ENCODE data around the gene SAG. TPM values are rescaled to one million over a fixed set of nuclear protein-coding genes. Genes with fewer than 3 reads are reported as not detected.
"Not testable (repeated sequence)": the region's sequence is repeated elsewhere in the genome, so short reads cannot be mapped to it uniquely, and the experiment has no call there.

The SAG gene
- total RNA-seq, 2 experiments from 2014 or later, result not detected

GRCh38 chr2:233320470-233320869 lies 12.9 kb downstream of the SAG start:
- Mint-ChIP-seq H3K27ac (no peak overlapping the region), H3K9me3 (no peaks in the 10 kb centered on the region), H3K4me1 (peaks cover 18% of the 10 kb centered on the region), H3K4me3 (no peak overlapping the region), H3K27me3 (peaks cover 12% of the 10 kb centered on the region), H3K36me3 (ENCODE audit: low read depth) (no peaks in the 10 kb centered on the region)
- ChIA-PET POLR2A (no interaction called here), CTCF (interaction anchor here (1.2 to 2.0 kb wide), 3 partner anchors 11 to 123 kb away, joined by 4 to 7 read pairs (median 5); no protein-coding TSS in a partner anchor)
- DNase-seq, result no peak

GRCh38 chr2:233321166-233321565 lies 13.6 kb downstream of the SAG start:
- Mint-ChIP-seq H3K4me1 (peaks cover 18% of the 10 kb centered on the region), H3K4me3 (no peak overlapping the region), H3K36me3 (ENCODE audit: low read depth) (no peaks in the 10 kb centered on the region), H3K27ac (no peak overlapping the region), H3K27me3 (peaks cover 12% of the 10 kb centered on the region), H3K9me3 (no peaks in the 10 kb centered on the region)
- CTCF ChIA-PET, result interaction anchor here (1.2 to 2.0 kb wide), 4 partner anchors 12 to 122 kb away, joined by 4 to 8 read pairs (median 6); partner anchors contain the start of gene DGKD
- DNase-seq, result no peak
- POLR2A ChIA-PET, result no interaction called here

GRCh38 chr2:233323851-233324250 lies 16.2 kb downstream of the SAG start:
- Mint-ChIP-seq H3K4me1 (peaks cover 18% of the 10 kb centered on the region), H3K4me3 (no peak overlapping the region), H3K27ac (no peak overlapping the region), H3K36me3 (ENCODE audit: low read depth) (no peaks in the 10 kb centered on the region), H3K27me3 (peaks cover 6% of the 10 kb centered on the region), H3K9me3 (no peaks in the 10 kb centered on the region)
- CTCF ChIA-PET, result interaction anchor here (0.7 to 1.5 kb wide), 3 partner anchors 14 to 1637 kb away, joined by 3 to 4 read pairs (median 3); no protein-coding TSS in a partner anchor
- POLR2A ChIA-PET, result no interaction called here
- DNase-seq, result no peak

- DNase-seq, result no peak
- POLR2A ChIA-PET, result no interaction called here
- Mint-ChIP-seq H3K9me3 (no peaks in the 10 kb centered on the region), H3K4me3 (no peak overlapping the region), H3K27ac (no peak overlapping the region), H3K27me3 (peaks cover 6% of the 10 kb centered on the region), H3K36me3 (ENCODE audit: low read depth) (peaks cover 2% of the 10 kb centered on the region), H3K4me1 (peaks cover 24% of the 10 kb centered on the region)
- CTCF ChIA-PET, result interaction anchor here (0.7 to 1.5 kb wide), 3 partner anchors 15 to 24 kb away, joined by 3 to 4 read pairs (median 3); no protein-coding TSS in a partner anchor
Measured at GRCh38 chr2:233325256-233325655, 17.6 kb downstream of the SAG start.

GRCh38 chr2:233325814-233326213 lies 18.2 kb downstream of the SAG start:
- no peak for DNase-seq
- ChIA-PET CTCF (interaction anchor here (0.7 kb wide), 1 partner anchor 23 kb away, joined by 3 read pairs; no protein-coding TSS in a partner anchor), POLR2A (no interaction called here)
- Mint-ChIP-seq H3K36me3 (ENCODE audit: low read depth) (peaks cover 2% of the 10 kb centered on the region), H3K27me3 (peaks cover 6% of the 10 kb centered on the region), H3K27ac (no peak overlapping the region), H3K9me3 (no peaks in the 10 kb centered on the region), H3K4me1 (peaks cover 28% of the 10 kb centered on the region), H3K4me3 (no peak overlapping the region)

GRCh38 chr2:233326500-233326899 lies 18.9 kb downstream of the SAG start:
- DNase-seq, result no peak
- Mint-ChIP-seq H3K4me1 (peaks cover 35% of the 10 kb centered on the region), H3K27me3 (peaks cover 3% of the 10 kb centered on the region), H3K27ac (no peak overlapping the region), H3K36me3 (ENCODE audit: low read depth) (peaks cover 6% of the 10 kb centered on the region), H3K9me3 (peaks cover 5% of the 10 kb centered on the region), H3K4me3 (no peak overlapping the region)
- CTCF ChIA-PET, result no interaction called here
- POLR2A ChIA-PET, result no interaction called here

GRCh38 chr2:233328922-233329321 lies 21.3 kb downstream of the SAG start:
- ChIA-PET CTCF (interaction anchor here (1.1 to 1.5 kb wide), 2 partner anchors 9 to 14 kb away, joined by 3 to 5 read pairs; no protein-coding TSS in a partner anchor), POLR2A (no interaction called here)
- H3K4me1 Mint-ChIP-seq, result peaks cover 41% of the 10 kb centered on the region
- no peak for DNase-seq
- peaks cover 14% of the 10 kb centered on the region for H3K36me3 Mint-ChIP-seq (ENCODE audit: low read depth)
- H3K27me3 Mint-ChIP-seq, result peaks cover 3% of the 10 kb centered on the region
- no peak overlapping the region for H3K4me3 Mint-ChIP-seq
- H3K27ac Mint-ChIP-seq, result peak overlapping the region; percentile 41
- peaks cover 11% of the 10 kb centered on the region for H3K9me3 Mint-ChIP-seq

GRCh38 chr2:233329489-233330135 lies 22.0 kb downstream of the SAG start:
- peak overlapping the region; percentile 41 for H3K27ac Mint-ChIP-seq
- H3K27me3 Mint-ChIP-seq, result peaks cover 1% of the 10 kb centered on the region
- POLR2A ChIA-PET, result no interaction called here
- H3K9me3 Mint-ChIP-seq, result peaks cover 11% of the 10 kb centered on the region
- peaks cover 15% of the 10 kb centered on the region for H3K36me3 Mint-ChIP-seq (ENCODE audit: low read depth)
- H3K4me3 Mint-ChIP-seq, result no peak overlapping the region
- H3K4me1 Mint-ChIP-seq, result peaks cover 44% of the 10 kb centered on the region
- no peak for DNase-seq
- CTCF ChIA-PET, result interaction anchor here (0.9 to 3.6 kb wide), 2 partner anchors 13 to 24 kb away, joined by 4 to 12 read pairs; partner anchors contain the start of gene DGKD

- no peaks in the 10 kb centered on the region for H3K27me3 Mint-ChIP-seq
- H3K27ac Mint-ChIP-seq, result peak overlapping the region; percentile 96
- peak; percentile 88 for DNase-seq
- POLR2A ChIA-PET, result interaction anchor here (0.5 to 1.1 kb wide), 3 partner anchors 23 to 261 kb away, joined by 3 to 5 read pairs (median 3); partner anchors contain the start of genes ATG16L1 and DGKD
- peaks cover 11% of the 10 kb centered on the region for H3K9me3 Mint-ChIP-seq
- CTCF ChIA-PET, result interaction anchor here (0.6 to 3.6 kb wide), 9 partner anchors 9 to 589 kb away, joined by 3 to 12 read pairs (median 3); partner anchors contain the start of genes ATG16L1 and DGKD
- peak overlapping the region; percentile 55 for H3K4me3 Mint-ChIP-seq
- H3K36me3 Mint-ChIP-seq (ENCODE audit: low read depth), result peaks cover 15% of the 10 kb centered on the region
- peaks cover 52% of the 10 kb centered on the region for H3K4me1 Mint-ChIP-seq
Measured at GRCh38 chr2:233331536-233331935, 23.9 kb downstream of the SAG start.

- no peak for DNase-seq
- H3K4me1 Mint-ChIP-seq, result peaks cover 52% of the 10 kb centered on the region
- H3K4me3 Mint-ChIP-seq, result peak overlapping the region; percentile 55
- peak overlapping the region; percentile 96 for H3K27ac Mint-ChIP-seq
- peaks cover 15% of the 10 kb centered on the region for H3K36me3 Mint-ChIP-seq (ENCODE audit: low read depth)
- no peaks in the 10 kb centered on the region for H3K27me3 Mint-ChIP-seq
- ChIA-PET CTCF (interaction anchor here (0.6 to 3.6 kb wide), 9 partner anchors 20 to 142 kb away, joined by 3 to 12 read pairs (median 3); partner anchors contain the start of genes ATG16L1 and DGKD), POLR2A (interaction anchor here (0.7 to 1.1 kb wide), 2 partner anchors 22 to 81 kb away, joined by 3 to 5 read pairs; partner anchors contain the start of genes ATG16L1 and DGKD)
- H3K9me3 Mint-ChIP-seq, result peaks cover 11% of the 10 kb centered on the region
Measured at GRCh38 chr2:233332125-233332524, 24.5 kb downstream of the SAG start.

GRCh38 chr2:233334915-233335314 lies 27.3 kb downstream of the SAG start:
- Mint-ChIP-seq H3K4me1 (peaks cover 62% of the 10 kb centered on the region), H3K27ac (no peak overlapping the region), H3K4me3 (no peak overlapping the region), H3K9me3 (peaks cover 11% of the 10 kb centered on the region), H3K36me3 (ENCODE audit: low read depth) (peaks cover 14% of the 10 kb centered on the region), H3K27me3 (no peaks in the 10 kb centered on the region)
- ChIA-PET POLR2A (no interaction called here), CTCF (no interaction called here)
- no peak for DNase-seq

GRCh38 chr2:233336091-233336490 lies 28.5 kb downstream of the SAG start:
- DNase-seq, H3K9me3 Mint-ChIP-seq, H3K27me3 Mint-ChIP-seq, POLR2A ChIA-PET, H3K4me3 Mint-ChIP-seq: not testable (repeated sequence)
- Mint-ChIP-seq H3K36me3 (ENCODE audit: low read depth) (peaks cover 11% of the 10 kb centered on the region), H3K4me1 (peaks cover 52% of the 10 kb centered on the region), H3K27ac (peak overlapping the region; percentile 15)
- CTCF ChIA-PET, result interaction anchor here (0.8 kb wide), 1 partner anchor 604 kb away, joined by 3 read pairs; no protein-coding TSS in a partner anchor

GRCh38 chr2:233336541-233336940 lies 28.9 kb downstream of the SAG start:
- POLR2A ChIA-PET, result no interaction called here

More at GRCh38 chr2:233336541-233336940, 28.9 kb downstream of the SAG start:
- Mint-ChIP-seq H3K27me3 (no peaks in the 10 kb centered on the region), H3K4me3 (no peak overlapping the region), H3K4me1 (peaks cover 47% of the 10 kb centered on the region), H3K9me3 (peaks cover 6% of the 10 kb centered on the region), H3K36me3 (ENCODE audit: low read depth) (peaks cover 8% of the 10 kb centered on the region), H3K27ac (no peak overlapping the region)
- CTCF ChIA-PET, result interaction anchor here (0.8 to 1.2 kb wide), 2 partner anchors 18 to 604 kb away, joined by 3 to 4 read pairs; partner anchors contain the start of gene DGKD
- DNase-seq, result no peak
